ENCODE measurements around the gene TUBGCP5.

Gene TUBGCP5

GRCh38 chr15:22955544-22956119 lies 83.7 kb downstream of the TUBGCP5 start:
- in situ Hi-C loops (cut with HindIII; ENCODE audit: low sequenced_read_pairs): no loop called here

- in situ Hi-C loops (cut with HindIII; ENCODE audit: low sequenced_read_pairs): no loop called here
Observed at GRCh38 chr15:22954798-22955543, 84.4 kb downstream of the TUBGCP5 start.

- in situ Hi-C loops (cut with HindIII; ENCODE audit: low sequenced_read_pairs): no loop called here
Observed at GRCh38 chr15:22954326-22954725, 85.0 kb downstream of the TUBGCP5 start.

GRCh38 chr15:22952796-22953579 lies 86.4 kb downstream of the TUBGCP5 start:
- in situ Hi-C loops (cut with HindIII; ENCODE audit: low sequenced_read_pairs): no loop called here

- in situ Hi-C loops (cut with HindIII; ENCODE audit: low sequenced_read_pairs): no loop called here
Observed at GRCh38 chr15:22951381-22952280, 87.7 kb downstream of the TUBGCP5 start.

- in situ Hi-C loops (cut with HindIII; ENCODE audit: low sequenced_read_pairs): no loop called here
Observed at GRCh38 chr15:22951031-22951380, 88.4 kb downstream of the TUBGCP5 start.

GRCh38 chr15:22950256-22950990 lies 88.9 kb downstream of the TUBGCP5 start:
- in situ Hi-C loops (cut with HindIII; ENCODE audit: low sequenced_read_pairs): no loop called here
